BLaER1 (cell line): ENCODE measurements around the gene HOXC9.

Experiments used
- H3K27ac ChIP-seq: shearing (Covaris generic); formaldehyde crosslinking; 2 replicates; pipeline ENCODE4 v1.8.1; 2022
- H3K27me3 ChIP-seq: shearing (Covaris generic); formaldehyde crosslinking; 2 replicates; pipeline ENCODE4 v1.8.1; 2022
- H3K36me3 ChIP-seq: shearing (Covaris generic); formaldehyde crosslinking; 2 replicates; pipeline ENCODE4 v1.8.1; 2022
- H3K4me1 ChIP-seq: shearing (Covaris generic); formaldehyde crosslinking; 2 replicates; pipeline ENCODE4 v1.8.1; 2022
- H3K4me2 ChIP-seq: shearing (Covaris generic); formaldehyde crosslinking; 2 replicates; pipeline ENCODE4 v1.8.1; 2022
- H3K4me3 ChIP-seq: shearing (Covaris generic); formaldehyde crosslinking; 2 replicates; pipeline ENCODE4 v1.8.1; 2022
- H3K9ac ChIP-seq: shearing (Covaris generic); formaldehyde crosslinking; 2 replicates; pipeline ENCODE4 v1.8.1; 2022
- H3K9me3 ChIP-seq: shearing (Covaris generic); formaldehyde crosslinking; 2 replicates; pipeline ENCODE4 v1.8.1; 2022
- H4K20me1 ChIP-seq: shearing (Covaris generic); formaldehyde crosslinking; 2 replicates; pipeline ENCODE4 v1.8.1; 2022
- Cebpa-rat ChIP-seq: shearing (Covaris generic); IDR thresholded peaks from 2 replicates; pipeline ENCODE4 v1.8.1; 2022

HOXC9 gene

GRCh38 chr12:54019924-54020590, 20.1 kb downstream of the HOXC9 start:
- Histone ChIP-seq H3K9ac (no peak overlapping the region), H3K36me3 (no peaks in the 10 kb centered on the region), H3K27ac (no peak overlapping the region), H3K4me2 (no peak overlapping the region), H3K4me3 (no peak overlapping the region), H3K9me3 (no peaks in the 10 kb centered on the region), H3K27me3 (peaks cover 100% of the 10 kb centered on the region), H4K20me1 (peaks cover 94% of the 10 kb centered on the region), H3K4me1 (no peaks in the 10 kb centered on the region)
- no peak for TF ChIP-seq Cebpa-rat

DNA sequence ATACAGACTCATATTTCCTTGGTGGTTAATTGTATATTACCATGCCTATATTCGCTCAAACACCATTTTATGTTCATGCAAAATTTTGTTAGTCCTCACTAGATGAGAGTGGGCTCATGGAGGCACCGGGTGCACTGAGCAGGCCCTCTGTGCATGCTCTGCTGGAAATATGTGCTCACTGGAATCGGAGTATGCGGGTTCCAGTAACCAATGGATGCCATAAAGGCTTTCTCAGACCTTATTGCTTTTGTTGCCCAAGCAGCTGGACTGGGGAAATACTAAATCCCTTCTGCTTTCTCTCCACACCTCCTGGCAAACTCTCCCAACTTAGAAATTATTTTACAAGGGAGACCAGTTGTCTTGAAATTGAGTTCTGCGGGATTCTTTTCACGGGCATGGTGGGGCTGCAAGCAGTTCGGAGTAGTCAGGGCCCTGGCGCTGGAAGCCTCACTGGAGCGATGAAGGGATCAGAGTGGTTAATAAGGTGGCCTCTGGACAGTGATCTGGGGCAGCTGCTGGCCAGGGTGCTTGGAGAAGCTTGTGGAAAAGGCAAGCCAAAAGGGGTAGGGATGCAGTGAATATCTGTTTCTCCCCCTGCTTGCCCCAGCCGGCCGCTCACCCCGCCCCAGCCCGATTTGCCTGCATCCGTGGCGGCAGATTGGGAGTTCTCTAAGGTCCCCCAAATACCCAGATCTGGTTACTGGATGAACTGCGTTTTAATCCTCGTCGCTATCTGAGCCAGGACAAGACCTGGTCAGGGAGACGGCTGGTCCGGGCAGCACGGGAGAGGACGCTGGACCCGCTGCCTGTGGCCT, 20.8 kb downstream of the HOXC9 start:
- no peak overlapping the region for H3K4me3 ChIP-seq
- H3K4me2 ChIP-seq = no peak overlapping the region
- no peaks in the 10 kb centered on the region for H3K9me3 ChIP-seq
- H3K4me1 ChIP-seq = no peaks in the 10 kb centered on the region
- H3K27ac ChIP-seq = no peak overlapping the region
- H3K27me3 ChIP-seq = peaks cover 100% of the 10 kb centered on the region
- no peak overlapping the region for H3K9ac ChIP-seq
- H3K36me3 ChIP-seq = no peaks in the 10 kb centered on the region
- no peak for TF ChIP-seq Cebpa-rat
- peaks cover 94% of the 10 kb centered on the region for H4K20me1 ChIP-seq

DNA sequence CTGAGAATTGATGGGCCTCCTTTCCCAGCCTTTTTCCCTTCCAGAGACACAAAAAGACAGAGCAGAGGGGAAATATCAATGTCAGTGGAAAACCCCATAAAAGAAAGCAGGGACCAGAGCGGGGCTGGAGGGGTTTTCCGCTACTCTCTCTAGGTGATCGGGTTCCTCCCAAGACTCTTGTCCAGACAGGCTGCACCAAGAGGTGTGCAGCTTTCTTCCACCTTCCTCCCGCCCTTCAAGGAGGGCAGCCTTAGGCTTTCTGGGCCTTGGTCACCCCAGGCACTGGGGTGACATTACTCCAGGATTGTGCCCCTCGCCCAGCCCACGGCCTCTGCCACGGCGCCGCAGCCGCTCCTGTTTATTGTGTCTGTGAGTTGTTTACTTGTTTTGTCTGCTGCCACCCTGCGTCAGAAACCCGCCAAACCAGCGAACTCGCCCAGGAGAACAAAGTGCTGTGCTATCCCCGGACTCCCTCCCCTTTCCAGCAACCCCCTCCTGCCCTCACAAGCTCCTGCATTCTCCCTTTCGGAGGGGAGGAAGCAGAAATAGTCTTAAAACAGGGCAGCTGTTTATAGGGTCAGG, 21.6 kb downstream of the HOXC9 start:
- TF ChIP-seq Cebpa-rat = no peak
- H3K4me2 ChIP-seq = no peak overlapping the region

GRCh38 chr12:54022960-54023884, 23.3 kb downstream of the HOXC9 start:
- no peak overlapping the region for H3K9ac ChIP-seq
- H3K27ac ChIP-seq = no peak overlapping the region
- H3K4me3 ChIP-seq = no peak overlapping the region
- TF ChIP-seq Cebpa-rat = no peak
- H3K27me3 ChIP-seq = peaks cover 100% of the 10 kb centered on the region
- no peak overlapping the region for H3K4me2 ChIP-seq
- H4K20me1 ChIP-seq = peaks cover 95% of the 10 kb centered on the region
- H3K9me3 ChIP-seq = no peaks in the 10 kb centered on the region
- no peaks in the 10 kb centered on the region for H3K4me1 ChIP-seq
- H3K36me3 ChIP-seq = no peaks in the 10 kb centered on the region

More for the DNA sequence above, 21.6 kb downstream of the HOXC9 start:
- no peaks in the 10 kb centered on the region for H3K4me1 ChIP-seq
- no peak overlapping the region for H3K27ac ChIP-seq
- H4K20me1 ChIP-seq = peaks cover 96% of the 10 kb centered on the region
- peaks cover 100% of the 10 kb centered on the region for H3K27me3 ChIP-seq
- no peaks in the 10 kb centered on the region for H3K36me3 ChIP-seq
- H3K9me3 ChIP-seq = no peaks in the 10 kb centered on the region
- H3K9ac ChIP-seq = no peak overlapping the region
- no peak overlapping the region for H3K4me3 ChIP-seq

DNA sequence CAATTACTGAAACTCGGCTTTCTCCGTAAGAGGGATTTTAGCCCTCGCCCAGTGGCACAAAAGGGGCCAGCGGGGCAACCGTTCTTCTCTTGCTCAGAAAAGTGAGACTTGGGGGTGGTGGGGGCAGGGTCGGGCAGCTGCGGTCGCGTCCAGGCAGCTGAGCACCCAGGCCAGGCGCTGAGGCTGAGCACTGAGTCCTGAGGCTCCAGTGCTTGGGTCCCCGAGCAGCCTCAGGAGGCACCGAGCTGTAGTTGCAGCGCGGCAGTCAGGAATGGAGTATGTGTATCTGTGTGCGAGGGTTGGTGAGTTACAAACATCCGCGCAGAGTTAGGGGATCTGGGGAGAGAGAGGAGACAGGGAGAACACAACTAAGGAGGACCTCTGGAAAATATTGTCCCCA, 24.2 kb downstream of the HOXC9 start:
- H3K27ac ChIP-seq = no peak overlapping the region
- no peaks in the 10 kb centered on the region for H3K9me3 ChIP-seq
- H4K20me1 ChIP-seq = peaks cover 98% of the 10 kb centered on the region
- no peaks in the 10 kb centered on the region for H3K4me1 ChIP-seq
- no peak overlapping the region for H3K4me2 ChIP-seq
- no peak overlapping the region for H3K9ac ChIP-seq
- H3K4me3 ChIP-seq = no peak overlapping the region
- no peak for TF ChIP-seq Cebpa-rat
- no peaks in the 10 kb centered on the region for H3K36me3 ChIP-seq
- H3K27me3 ChIP-seq = peaks cover 100% of the 10 kb centered on the region

DNA sequence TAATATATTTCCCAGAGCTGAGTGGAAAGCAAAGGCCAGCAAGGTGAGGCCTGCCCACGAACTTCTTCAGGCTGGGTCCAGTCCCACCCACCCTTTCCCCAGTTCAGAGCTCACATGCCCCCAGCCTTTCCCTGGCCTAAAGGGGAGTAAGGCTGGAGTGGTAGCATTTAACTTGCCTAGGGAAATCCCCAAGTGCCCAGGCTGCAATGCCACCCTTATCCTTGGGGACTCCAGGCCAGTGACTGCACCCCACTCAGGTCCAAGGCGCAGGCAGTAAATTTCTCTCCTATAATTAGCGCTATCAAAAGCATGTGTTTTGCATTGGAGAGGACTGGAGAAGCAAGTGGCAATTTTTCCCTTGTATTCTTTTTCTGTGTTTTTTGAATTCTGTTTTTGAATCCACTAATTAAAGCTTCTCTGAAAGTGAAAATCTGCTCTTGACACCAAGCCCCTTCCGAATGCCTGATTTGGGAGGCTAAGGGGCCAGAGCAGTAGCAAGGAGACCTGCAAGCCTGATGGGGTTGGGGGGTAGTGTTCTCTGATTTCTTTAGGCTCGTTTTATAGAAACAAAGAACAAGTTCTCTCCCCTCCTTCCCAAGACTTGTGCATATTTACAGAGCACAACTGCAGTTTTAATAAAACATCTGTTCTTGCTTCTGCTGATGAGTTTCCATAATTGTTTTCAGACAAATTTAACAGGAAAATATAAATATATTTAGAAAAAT, 24.8 kb downstream of the HOXC9 start:
- Histone ChIP-seq H3K36me3 (no peaks in the 10 kb centered on the region), H4K20me1 (peaks cover 97% of the 10 kb centered on the region), H3K4me3 (no peak overlapping the region), H3K9me3 (no peaks in the 10 kb centered on the region), H3K4me2 (no peak overlapping the region), H3K4me1 (no peaks in the 10 kb centered on the region), H3K9ac (no peak overlapping the region), H3K27ac (no peak overlapping the region), H3K27me3 (peaks cover 100% of the 10 kb centered on the region)
- no peak for TF ChIP-seq Cebpa-rat

DNA sequence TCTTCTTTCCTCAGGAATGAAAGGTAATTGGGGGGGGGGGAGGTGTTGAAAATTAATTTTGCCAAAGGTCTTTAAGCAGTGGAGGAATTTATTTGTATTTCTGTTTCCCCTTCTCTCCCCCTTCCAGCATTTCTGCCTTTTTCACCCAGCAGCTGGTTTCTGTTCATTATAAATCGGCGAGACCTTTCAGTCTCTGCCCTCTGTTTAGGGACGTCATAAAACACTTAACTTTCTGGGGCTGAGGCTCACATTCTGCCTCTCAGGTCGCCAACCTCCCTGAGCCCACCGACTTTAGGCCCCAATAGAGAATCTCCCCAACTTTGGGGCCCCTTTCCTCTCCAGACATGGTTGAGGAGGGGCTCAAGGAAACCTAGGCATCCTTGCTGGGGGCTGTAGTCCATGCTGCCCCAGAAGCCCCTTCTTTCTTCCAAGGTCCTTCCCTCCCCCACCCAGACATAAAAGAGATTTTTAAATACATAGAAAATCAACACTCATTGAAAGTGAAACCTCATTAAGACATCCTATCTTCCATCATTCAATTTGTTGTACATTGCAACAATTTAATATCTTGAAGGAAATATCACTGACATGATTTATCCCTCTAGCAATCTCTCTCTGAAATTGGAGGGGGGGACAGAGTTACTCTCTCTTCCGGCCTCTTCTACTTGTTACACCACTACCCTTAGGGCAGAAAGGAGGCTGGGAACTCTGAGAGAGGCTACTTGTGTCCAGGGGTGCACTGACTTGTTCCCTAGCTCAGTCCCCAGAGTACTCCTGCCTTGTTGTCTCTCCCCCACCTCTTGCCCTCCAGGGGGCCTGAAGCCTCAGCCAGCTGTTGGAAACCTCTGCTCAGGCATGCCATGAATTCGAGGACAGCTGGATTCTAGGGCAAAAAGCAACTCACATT, 25.8 kb downstream of the HOXC9 start:
- peaks cover 100% of the 10 kb centered on the region for H3K27me3 ChIP-seq
- H3K4me3 ChIP-seq = no peak overlapping the region
- H3K4me2 ChIP-seq = no peak overlapping the region
- H3K9ac ChIP-seq = no peak overlapping the region
- no peak for TF ChIP-seq Cebpa-rat
- H3K9me3 ChIP-seq = no peaks in the 10 kb centered on the region; the same call in 1 of the 2 replicates
- H4K20me1 ChIP-seq = peaks cover 97% of the 10 kb centered on the region
- H3K27ac ChIP-seq = no peak overlapping the region
- H3K36me3 ChIP-seq = no peaks in the 10 kb centered on the region
- no peaks in the 10 kb centered on the region for H3K4me1 ChIP-seq
